H9 (cell line): ENCODE measurements around the gene MAPKAP1. TPM values are rescaled to one million over a fixed set of nuclear protein-coding genes. Genes with fewer than 3 reads are reported as not detected.

Experiments
- DNase-seq: peaks from one replicate; pipeline ENCODE4 v3.0.0-alpha.2; 2017
- H2AFZ ChIP-seq: one replicate; pipeline ENCODE4 v1.6.1; 2013; ENCODE audit warnings: mild to moderate bottlenecking, low read length, control low read depth, moderate library complexity
- H2AK5ac ChIP-seq: 2 replicates; pipeline ENCODE4 v1.6.1; 2013; ENCODE audit warnings: low read length, control low read depth, mixed read lengths; ENCODE audit not compliant: insufficient read length
- H2BK120ac ChIP-seq: one replicate; pipeline ENCODE4 v1.6.1; 2013; ENCODE audit warnings: low read depth, mild to moderate bottlenecking, low read length, control low read depth, inconsistent platforms; ENCODE audit not compliant: poor library complexity, severe bottlenecking
- H2BK12ac ChIP-seq: 2 replicates; pipeline ENCODE4 v1.6.1; 2013; ENCODE audit warnings: low read length, control low read depth, mixed read lengths, low read depth; ENCODE audit not compliant: insufficient read length
- H2BK15ac ChIP-seq: 2 replicates; pipeline ENCODE4 v1.6.1; 2013; ENCODE audit warnings: low read depth, low read length, control low read depth
- H2BK20ac ChIP-seq: one replicate; pipeline ENCODE4 v1.6.1; 2013; ENCODE audit warnings: low read depth, mild to moderate bottlenecking, low read length, control low read depth, inconsistent platforms; ENCODE audit not compliant: poor library complexity, severe bottlenecking
- H2BK5ac ChIP-seq: 2 replicates; pipeline ENCODE4 v1.6.1; 2013; ENCODE audit warnings: low read length, control low read depth, mixed read lengths; ENCODE audit not compliant: insufficient read length
- H3K14ac ChIP-seq: 2 replicates; pipeline ENCODE4 v1.6.1; 2013; ENCODE audit warnings: low read length, control low read depth; ENCODE audit not compliant: insufficient read depth
- H3K18ac ChIP-seq: 2 replicates; pipeline ENCODE4 v1.6.1; 2013; ENCODE audit warnings: low read depth, mild to moderate bottlenecking, mixed read lengths, low read length, control low read depth; ENCODE audit not compliant: insufficient read length
- H3K23ac ChIP-seq: 2 replicates; pipeline ENCODE4 v1.6.1; 2013; ENCODE audit warnings: low read length, control low read depth, mixed read lengths, low read depth; ENCODE audit not compliant: insufficient read length
- H3K23me2 ChIP-seq: 2 replicates; pipeline ENCODE4 v1.6.1; 2013; ENCODE audit warnings: low read depth, mild to moderate bottlenecking, mixed read lengths, low read length, control low read depth; ENCODE audit not compliant: insufficient read length, poor library complexity, severe bottlenecking
- H3K27ac ChIP-seq: 2 replicates; pipeline ENCODE4 v1.5.1; 2013; ENCODE audit warnings: low read length, control low read depth, mixed read lengths, low read depth; ENCODE audit not compliant: insufficient read length
- H3K27me3 ChIP-seq: 2 replicates; pipeline ENCODE4 v1.6.1; 2013; ENCODE audit warnings: low read length, control low read depth, inconsistent platforms; ENCODE audit not compliant: insufficient read depth
- H3K4ac ChIP-seq: 2 replicates; pipeline ENCODE4 v1.6.1; 2013; ENCODE audit warnings: low read depth, mild to moderate bottlenecking, control low read depth, inconsistent platforms, low read length, moderate library complexity
- H3K4me1 ChIP-seq: 2 replicates; pipeline ENCODE4 v1.6.1; 2013; ENCODE audit warnings: low read length, control low read depth, inconsistent platforms; ENCODE audit not compliant: insufficient read depth
- H3K4me2 ChIP-seq: 2 replicates; pipeline ENCODE4 v1.6.1; 2013; ENCODE audit warnings: low read length, control low read depth, mixed read lengths; ENCODE audit not compliant: insufficient read length, insufficient read depth
- H3K56ac ChIP-seq: 2 replicates; pipeline ENCODE4 v1.6.1; 2013; ENCODE audit warnings: low read depth, mild to moderate bottlenecking, mixed read lengths, low read length, control low read depth; ENCODE audit not compliant: insufficient read length
- H3K79me1 ChIP-seq: 2 replicates; pipeline ENCODE4 v1.6.1; 2013; ENCODE audit warnings: low read depth, mild to moderate bottlenecking, moderate library complexity, low read length, control low read depth, inconsistent platforms; ENCODE audit not compliant: insufficient read depth, poor library complexity, severe bottlenecking
- H3K79me2 ChIP-seq: 2 replicates; pipeline ENCODE4 v1.6.1; 2013; ENCODE audit warnings: low read length, control low read depth, inconsistent platforms; ENCODE audit not compliant: insufficient read depth
- H3K9ac ChIP-seq: 2 replicates; pipeline ENCODE4 v1.6.1; 2013; ENCODE audit warnings: low read length, control low read depth, mixed read lengths; ENCODE audit not compliant: insufficient read length; ENCODE audit errors: extremely low read depth
- H3K9me3 ChIP-seq: one replicate; pipeline ENCODE4 v1.6.1; 2013; ENCODE audit warnings: low read depth, low read length, inconsistent platforms; ENCODE audit not compliant: control insufficient read depth
- H3T11ph ChIP-seq: one replicate; pipeline ENCODE4 v1.6.1; 2013; ENCODE audit warnings: mild to moderate bottlenecking, low read length, control low read depth, inconsistent platforms
- H4K20me1 ChIP-seq: one replicate; pipeline ENCODE4 v1.6.1; 2013; ENCODE audit not compliant: control insufficient read depth, insufficient read length, insufficient read depth
- H4K5ac ChIP-seq: 2 replicates; pipeline ENCODE4 v1.6.1; 2013; ENCODE audit warnings: low read depth, mild to moderate bottlenecking, mixed read lengths, low read length, control low read depth; ENCODE audit not compliant: insufficient read length
- H4K8ac ChIP-seq: replicated peaks from 2 replicates; pipeline ENCODE4 v1.6.1; 2013; ENCODE audit warnings: low read length, control low read depth, mixed read lengths, low read depth; ENCODE audit not compliant: insufficient read length
- H4K91ac ChIP-seq: 2 replicates; pipeline ENCODE4 v1.6.1; 2013; ENCODE audit warnings: low read depth, mild to moderate bottlenecking, moderate library complexity, mixed read lengths, low read length, control low read depth; ENCODE audit not compliant: insufficient read length
- H3K27ac Mint-ChIP-seq, 3 experiments: 2 replicates in 2 of 3; 3 replicates in 1 of 3; pipeline ENCODE4 v1.8.0; 2020 to 2021; ENCODE audit warnings: mixed read lengths in 3 of 3, mild to moderate bottlenecking in 1 of 3, moderate library complexity in 1 of 3
- H3K27me3 Mint-ChIP-seq: 2 replicates; pipeline ENCODE4 v1.8.0; 2021; ENCODE audit warnings: low read depth, mild to moderate bottlenecking, moderate library complexity, mixed read lengths
- H3K36me3 Mint-ChIP-seq, 3 experiments: 2 replicates in 2 of 3; 3 replicates in 1 of 3; pipeline ENCODE4 v1.8.0; 2020 to 2021; ENCODE audit warnings: low read depth in 3 of 3, mixed read lengths in 3 of 3; ENCODE audit not compliant: insufficient read depth in 1 of 3
- H3K4me1 Mint-ChIP-seq, 2 experiments: 2 replicates each; pipeline ENCODE4 v1.8.0; 2020; ENCODE audit warnings: mixed read lengths in 2 of 2
- H3K4me3 Mint-ChIP-seq, 2 experiments: 2 replicates in 1 of 2; 3 replicates in 1 of 2; pipeline ENCODE4 v1.8.0; 2020 to 2021; ENCODE audit warnings: mild to moderate bottlenecking in 2 of 2, mixed read lengths in 2 of 2, moderate library complexity in 1 of 2
- H3K9me3 Mint-ChIP-seq, 2 experiments: 2 replicates in 1 of 2; 3 replicates in 1 of 2; pipeline ENCODE4 v1.8.0; 2020; ENCODE audit warnings: mild to moderate bottlenecking in 2 of 2, mixed read lengths in 2 of 2, moderate library complexity in 1 of 2
- CTCF ChIP-seq: fragments of 200-600 bp; sonication (generic); conservative IDR thresholded peaks from 3 replicates; pipeline ENCODE4 v1.8.0; 2021; ENCODE audit warnings: antibody characterized with exemption, mild to moderate bottlenecking
- total RNA-seq: library from RNA; stranded (reverse); gene quantifications from 2 replicates; pipeline ENCODE4 v1.2.1, GENCODE V29; 2021

Gene MAPKAP1
- total RNA-seq, 1 experiment from 2014 or later = 97.0 TPM

- Histone ChIP-seq H4K8ac (no peak overlapping the region), H2BK5ac (no peak overlapping the region), H3K79me2 (peaks cover 2% of the 10 kb centered on the region; the same call in 1 of the 2 replicates), H3K79me1 (no peaks in the 10 kb centered on the region), H4K5ac (no peak overlapping the region), H3K18ac (no peak overlapping the region), H4K20me1 (no peaks in the 10 kb centered on the region), H2BK120ac (no peak overlapping the region), H3K27me3 (no peaks in the 10 kb centered on the region), H2BK20ac (no peak overlapping the region), H3K27ac (no peak overlapping the region), H3K23ac (no peak overlapping the region), H3K9ac (no peak overlapping the region), H3K4ac (no peak overlapping the region), H3T11ph (no peak overlapping the region), H3K4me2 (no peak overlapping the region), H3K9me3 (no peaks in the 10 kb centered on the region), H2AK5ac (no peak overlapping the region), H4K91ac (no peak overlapping the region), H2BK12ac (no peak overlapping the region), H3K56ac (no peak overlapping the region), H2BK15ac (no peak overlapping the region), H2AFZ (no peak overlapping the region), H3K23me2 (no peaks in the 10 kb centered on the region), H3K4me1 (no peaks in the 10 kb centered on the region), H3K14ac (no peak overlapping the region)
- H3K4me3 Mint-ChIP-seq = no peak overlapping the region
- H3K4me1 Mint-ChIP-seq = peaks cover 3 to 5% of the 10 kb centered on the region in 2 experiments
- DNase-seq = no peak
- peak overlapping the region in 1 of 3 experiments; percentile 82; a peak in 2 of 7 replicates for H3K27ac Mint-ChIP-seq
- H3K27me3 Mint-ChIP-seq = no peaks in the 10 kb centered on the region
- H3K36me3 Mint-ChIP-seq = peaks cover 10 to 12% (median 10%) of the 10 kb centered on the region in 3 experiments
- TF ChIP-seq CTCF = no peak
- peaks cover 10 to 13% of the 10 kb centered on the region in 2 experiments for H3K9me3 Mint-ChIP-seq
Observed at GRCh38 chr9:125626187-125626586, 80.8 kb downstream of the MAPKAP1 start.
